SHP77 treated with DMSO at 0.1 percent for 48 hours (cell line): ENCODE data around the gene FAM234B.

Experiments
- DNase-seq: peaks from one replicate; lab custom pipeline; 2025; lab: John Stamatoyannopoulos, UW

The FAM234B gene

GRCh38 chr12:13119826-13120225, 75.6 kb downstream of the FAM234B start:
- DNase-seq, result no peak

- DNase-seq, result no peak
These were observed 76.2 kb downstream of the FAM234B start for GRCh38 chr12:13120413-13120812.

GRCh38 chr12:13121568-13121967, 77.4 kb downstream of the FAM234B start:
- DNase-seq, result no peak

GRCh38 chr12:13124656-13125505, 80.7 kb downstream of the FAM234B start:
- DNase-seq, result no peak

- no peak for DNase-seq
These were observed 81.8 kb downstream of the FAM234B start for GRCh38 chr12:13125996-13126395.

GRCh38 chr12:13126494-13126893, 82.3 kb downstream of the FAM234B start:
- DNase-seq, result no peak

GRCh38 chr12:13127444-13127843, 83.3 kb downstream of the FAM234B start:
- DNase-seq, result no peak

- no peak for DNase-seq
These were observed 84.2 kb downstream of the FAM234B start for GRCh38 chr12:13128291-13128965.

- DNase-seq, result no peak
These were observed 86.8 kb downstream of the FAM234B start for GRCh38 chr12:13130981-13131380.
